H1 (cell line): ENCODE data around the gene LIMA1. TPM values are rescaled to one million over a fixed set of nuclear protein-coding genes. Genes with fewer than 3 reads are reported as not detected.

ENCODE experiments used
- CBX5 ChIP-seq: fragments of 300-800, 300-1000 bp; sonication (generic); IDR thresholded peaks from 2 replicates; pipeline ENCODE4 v1.7.1; 2016; ENCODE audit warnings: antibody characterized with exemption, low read length, low read depth
- CHD1 ChIP-seq: IDR thresholded peaks from 2 replicates; pipeline ENCODE4 v1.6.1; 2012; ENCODE audit warnings: low read depth, low read length, improper control_type of control experiment
- PHF8 ChIP-seq: fragments of 200-600 bp; sonication (generic); conservative IDR thresholded peaks from 2 replicates; pipeline ENCODE4 v1.7.1; 2012; ENCODE audit warnings: low read depth, mild to moderate bottlenecking, inconsistent platforms, low read length, moderate library complexity
- polyA plus RNA-seq, 7 experiments: library from polyadenylated mRNA; depleted of rRNA in 3 of 7; stranded (reverse) in 5 of 7; unstranded in 2 of 7; fragments of >200 nt in 5 of 7; fragments of 200-250 nt in 2 of 7; gene quantifications; 1 replicate in 5 of 7; 2 replicates in 1 of 7; 4 replicates in 1 of 7; pipeline versions ENCODE4 v1.2.1 to v1.2.3, GENCODE V29; 2011 to 2013; ENCODE audit warnings: missing spikeins in 2 of 7, mixed read lengths in 2 of 7
- total RNA-seq: library from RNA; stranded (reverse); fragmentation: NEBNext Ultra II Directional; extraction: Animal tissue kit (Norgen Biotek cat#: 25700); gene quantifications from 2 replicates; pipeline ENCODE4 v1.2.1, GENCODE V29; 2021
- TF ChIP-seq, protein P1 (sequence below), 3 experiments: IDR thresholded peaks; 1 replicate in 2 of 3; 2 replicates in 1 of 3; pipeline versions ENCODE4 v1.5.1 to v1.6.1; 2011; ENCODE audit warnings: low read length in 3 of 3, mild to moderate bottlenecking in 3 of 3, inconsistent platforms in 2 of 3, low read depth in 1 of 3, moderate library complexity in 1 of 3; ENCODE audit not compliant: insufficient read depth in 1 of 3; ENCODE audit errors: control extremely low read depth in 1 of 3
- TF ChIP-seq, protein P2 (sequence below): IDR thresholded peaks from 2 replicates; pipeline ENCODE4 v1.6.1; 2012; ENCODE audit warnings: inconsistent platforms

Gene LIMA1
- total and polyA plus RNA-seq, 2 of the 8 experiments (the other 6 are each of a cell fraction or from before 2014, with no cell fraction given), result 12.7 to 47.6 TPM

DNA sequence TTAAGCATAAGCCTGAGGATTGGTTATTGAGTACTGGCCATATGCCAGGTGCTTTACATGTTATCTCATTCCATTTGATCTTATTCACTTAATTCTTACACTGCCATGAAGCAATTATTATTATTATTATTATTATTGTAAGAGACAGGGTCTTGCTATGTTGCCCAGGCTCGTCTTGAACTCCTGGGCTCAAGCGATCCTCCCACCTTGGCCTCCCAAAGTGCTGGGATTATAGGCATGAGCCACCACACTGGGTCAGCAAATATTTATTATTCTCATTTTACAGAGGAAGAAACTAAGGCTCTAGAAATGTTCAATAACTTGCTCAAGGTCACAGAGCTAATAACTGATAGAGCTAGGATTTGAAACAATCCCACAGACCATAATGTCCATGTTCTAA, 14.8 kb downstream of the LIMA1 start (continued):
- TF ChIP-seq, protein P1, sequence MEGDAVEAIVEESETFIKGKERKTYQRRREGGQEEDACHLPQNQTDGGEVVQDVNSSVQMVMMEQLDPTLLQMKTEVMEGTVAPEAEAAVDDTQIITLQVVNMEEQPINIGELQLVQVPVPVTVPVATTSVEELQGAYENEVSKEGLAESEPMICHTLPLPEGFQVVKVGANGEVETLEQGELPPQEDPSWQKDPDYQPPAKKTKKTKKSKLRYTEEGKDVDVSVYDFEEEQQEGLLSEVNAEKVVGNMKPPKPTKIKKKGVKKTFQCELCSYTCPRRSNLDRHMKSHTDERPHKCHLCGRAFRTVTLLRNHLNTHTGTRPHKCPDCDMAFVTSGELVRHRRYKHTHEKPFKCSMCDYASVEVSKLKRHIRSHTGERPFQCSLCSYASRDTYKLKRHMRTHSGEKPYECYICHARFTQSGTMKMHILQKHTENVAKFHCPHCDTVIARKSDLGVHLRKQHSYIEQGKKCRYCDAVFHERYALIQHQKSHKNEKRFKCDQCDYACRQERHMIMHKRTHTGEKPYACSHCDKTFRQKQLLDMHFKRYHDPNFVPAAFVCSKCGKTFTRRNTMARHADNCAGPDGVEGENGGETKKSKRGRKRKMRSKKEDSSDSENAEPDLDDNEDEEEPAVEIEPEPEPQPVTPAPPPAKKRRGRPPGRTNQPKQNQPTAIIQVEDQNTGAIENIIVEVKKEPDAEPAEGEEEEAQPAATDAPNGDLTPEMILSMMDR (IDR thresholded peaks at IDR 0.05; ENCODE audit: control extremely low read depth in 1 of 3, insufficient read depth in 1 of 3, low read depth in 1 of 3, low read length in 3 of 3), result no peak
- TF ChIP-seq CBX5, result no peak
- TF ChIP-seq, protein P2, sequence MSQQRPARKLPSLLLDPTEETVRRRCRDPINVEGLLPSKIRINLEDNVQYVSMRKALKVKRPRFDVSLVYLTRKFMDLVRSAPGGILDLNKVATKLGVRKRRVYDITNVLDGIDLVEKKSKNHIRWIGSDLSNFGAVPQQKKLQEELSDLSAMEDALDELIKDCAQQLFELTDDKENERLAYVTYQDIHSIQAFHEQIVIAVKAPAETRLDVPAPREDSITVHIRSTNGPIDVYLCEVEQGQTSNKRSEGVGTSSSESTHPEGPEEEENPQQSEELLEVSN, result no peak
- no peak for TF ChIP-seq CHD1
- TF ChIP-seq PHF8, result no peak
